ENCODE measurements around the gene SRCIN1.

- TF ChIP-seq MAX (IDR thresholded peaks at IDR 0.05) = no peak
- no peak for TF ChIP-seq ZBTB33 (IDR thresholded peaks at IDR 0.05)
- no peak for TF ChIP-seq CTCF (IDR thresholded peaks at IDR 0.05; ENCODE audit: low read depth, low read length, missing input control)
- TF ChIP-seq RAD21 (IDR thresholded peaks at IDR 0.05) = no peak
- TF ChIP-seq GABPA (IDR thresholded peaks at IDR 0.05 in 1 of 2, conservative IDR thresholded peaks at IDR 0.05 in 1 of 2) = no peak
Observed at GRCh38 chr17:38577645-38578173, 28.0 kb downstream of the SRCIN1 start.
